Gastrocnemius medialis (tissue), 4 donors: ENCODE data around the gene ZNF281.

ENCODE experiments used
- CTCF ChIP-seq, 5 experiments: fragments of 450-650 bp in 3 of 5; fragments of 200-600 bp in 2 of 5; sonication (generic) in 2 of 5; IDR thresholded peaks in 4 of 5; conservative IDR thresholded peaks in 1 of 5; 1 replicate in 4 of 5; 2 replicates in 1 of 5; pipeline ENCODE4 v1.5.1; 2016 to 2019; ENCODE audit warnings: antibody characterized with exemption in 5 of 5, mild to moderate bottlenecking in 3 of 5, moderate library complexity in 3 of 5
- POLR2A ChIP-seq, 2 donors: fragments of 450-650 bp; IDR thresholded peaks; one replicate each; pipeline ENCODE4 v1.6.1; 2017; ENCODE audit warnings: antibody characterized with exemption in 2 of 2, mild to moderate bottlenecking in 2 of 2, moderate library complexity in 2 of 2

- no peak for TF ChIP-seq CTCF (IDR thresholded peaks at IDR 0.05 in 4 of 5, conservative IDR thresholded peaks at IDR 0.05 in 1 of 5)
- no peak for TF ChIP-seq POLR2A (IDR thresholded peaks at IDR 0.05)
Observed at GRCh38 chr1:200355801-200356200, 54.0 kb downstream of the ZNF281 start.
